ENCODE results near the gene PIK3R4.

- TF ChIP-seq TAF1 (IDR thresholded peaks at IDR 0.05; ENCODE audit: borderline replicate concordance, low read depth, low read length) (no peak), POLR2AphosphoS5 (IDR thresholded peaks at IDR 0.05; ENCODE audit: low read depth, low read length) (no peak)
Measured at GRCh38 chr3:130728037-130728436, 18.6 kb downstream of the PIK3R4 start.

Data from GM12892 (cell line).